NT2/D1 (cell line): ENCODE results near the gene TEC.

ENCODE experiments used
- SUZ12 ChIP-seq: IDR thresholded peaks from 2 replicates; pipeline ENCODE4 v1.6.1; 2011; ENCODE audit not compliant: insufficient read length, insufficient read depth; ENCODE audit errors: extremely low read depth
- YY1 ChIP-seq: IDR thresholded peaks from 2 replicates; pipeline ENCODE4 v1.6.1; 2011; ENCODE audit not compliant: insufficient read length, insufficient read depth
- ZNF274 ChIP-seq: IDR thresholded peaks from 2 replicates; pipeline ENCODE4 v1.6.1; 2011; ENCODE audit warnings: mild to moderate bottlenecking, low read depth, low read length

- no peak for TF ChIP-seq YY1
- TF ChIP-seq SUZ12, result no peak
- TF ChIP-seq ZNF274, result no peak
These were observed 34.6 kb downstream of the TEC start for GRCh38 chr4:48235050-48235449.
